B cell (primary cell): ENCODE results near the gene PPP1R14B. TPM values are rescaled to one million over a fixed set of nuclear protein-coding genes. Genes with fewer than 3 reads are reported as not detected.

Experiments
- ATAC-seq: fragments of 200-7000 bp; cut with Tn5 transposase; one replicate; pipeline ENCODE4 v1.10.0; 2021; ENCODE audit warnings: low read depth, mild to moderate bottlenecking, moderate number of reproducible peaks, moderate library complexity
- CTCF ChIA-PET: fragments of 350-600 bp; sonication (Branson Sonifier 250); formaldehyde crosslinking; loops from one replicate; lab custom pipeline; 2021; ENCODE audit warnings: antibody characterized with exemption, inconsistent platforms; lab: Charles Lee
- POLR2A ChIA-PET: fragments of 350-600 bp; sonication (Branson Sonifier 250); formaldehyde crosslinking; loops from one replicate; lab custom pipeline; 2021; ENCODE audit warnings: antibody characterized with exemption; lab: Charles Lee
- DNase-seq: peaks from one replicate; pipeline ENCODE4 v3.0.0; 2013
- H2AFZ ChIP-seq: 2 replicates; pipeline ENCODE4 v1.6.1; 2012; ENCODE audit warnings: mild to moderate bottlenecking, low read depth, low read length; ENCODE audit not compliant: insufficient read depth, poor library complexity, severe bottlenecking
- H3K27ac ChIP-seq, 2 donors: 1 replicate in 1 of 2; 2 replicates in 1 of 2; pipeline ENCODE4 v1.5.1; 2012 to 2013; ENCODE audit warnings: low read length in 2 of 2, mild to moderate bottlenecking in 2 of 2, moderate library complexity in 1 of 2
- H3K27me3 ChIP-seq, 4 experiments: fragments of 200-600 bp in 1 of 4; sonication (generic) in 1 of 4; replicated peaks in 1 of 4; 1 replicate in 2 of 4; 2 replicates in 2 of 4; pipeline versions ENCODE4 v1.6.1 to v1.7.0; 2013 to 2016; ENCODE audit warnings: low read length in 3 of 4, mild to moderate bottlenecking in 2 of 4, mixed read lengths in 1 of 4, moderate library complexity in 1 of 4; ENCODE audit not compliant: insufficient read depth in 4 of 4, control insufficient read depth in 3 of 4; ENCODE audit errors: control extremely low read depth in 1 of 4
- H3K36me3 ChIP-seq, 2 experiments: replicated peaks in 1 of 2; 1 replicate in 1 of 2; 2 replicates in 1 of 2; pipeline versions ENCODE4 v1.6.1 to v1.7.1; 2013; ENCODE audit warnings: low read length in 1 of 2; ENCODE audit not compliant: insufficient read depth in 2 of 2, control insufficient read depth in 1 of 2; ENCODE audit errors: control extremely low read depth in 1 of 2, extremely low read depth in 1 of 2
- H3K4me1 ChIP-seq, 2 donors: fragments of 200-600 bp in 1 of 2; sonication (generic) in 1 of 2; 1 replicate in 1 of 2; 2 replicates in 1 of 2; pipeline versions ENCODE4 v1.5.1 to v1.6.1; 2013 to 2017; ENCODE audit warnings: low read length in 2 of 2; ENCODE audit not compliant: control insufficient read depth in 2 of 2, insufficient read depth in 2 of 2
- H3K4me2 ChIP-seq: replicated peaks from 2 replicates; pipeline ENCODE3; 2012; ENCODE audit warnings: mild to moderate bottlenecking, low read depth, low read length; ENCODE audit not compliant: poor library complexity, severe bottlenecking
- H3K4me3 ChIP-seq, 5 experiments: fragments of 200-600 bp in 1 of 5; sonication (generic) in 1 of 5; 1 replicate in 3 of 5; 2 replicates in 2 of 5; pipeline versions ENCODE4 v1.5.1 to v1.7.0; 2011 to 2016; ENCODE audit warnings: low read length in 4 of 5, mild to moderate bottlenecking in 4 of 5, low read depth in 2 of 5, control low read depth in 1 of 5, moderate library complexity in 1 of 5; ENCODE audit not compliant: insufficient read depth in 1 of 5; ENCODE audit errors: control extremely low read depth in 1 of 5, extremely low read depth in 1 of 5
- H3K79me2 ChIP-seq: fragments of 200-600 bp; sonication (generic); one replicate; pipeline ENCODE4 v1.6.0; 2016; ENCODE audit warnings: low read length; ENCODE audit not compliant: control insufficient read depth, insufficient read depth
- H3K9ac ChIP-seq: fragments of 200-600 bp; sonication (generic); 2 replicates; pipeline ENCODE4 v1.6.1; 2017; ENCODE audit warnings: mild to moderate bottlenecking, low read length, moderate library complexity
- H3K9me3 ChIP-seq, 3 donors: one replicate each; pipeline versions ENCODE4 v1.6.1 to v1.7.1; 2013; ENCODE audit warnings: low read length in 2 of 3; ENCODE audit not compliant: control insufficient read depth in 2 of 3, insufficient read depth in 1 of 3; ENCODE audit errors: control extremely low read depth in 1 of 3
- H4K20me1 ChIP-seq: 2 replicates; pipeline ENCODE4 v1.6.0; 2012; ENCODE audit warnings: mild to moderate bottlenecking, low read length; ENCODE audit not compliant: insufficient read depth, control insufficient read depth, poor library complexity, severe bottlenecking
- H3K27ac Mint-ChIP-seq: one replicate; pipeline ENCODE4 v1.8.0; 2021; ENCODE audit warnings: mixed read lengths
- H3K27me3 Mint-ChIP-seq: one replicate; pipeline ENCODE4 v1.8.0; 2021; ENCODE audit warnings: mixed read lengths
- H3K4me1 Mint-ChIP-seq: one replicate; pipeline ENCODE4 v1.8.0; 2021; ENCODE audit warnings: mixed read lengths
- H3K4me3 Mint-ChIP-seq: one replicate; pipeline ENCODE4 v1.8.0; 2021; ENCODE audit warnings: mixed read lengths
- H3K9me3 Mint-ChIP-seq: one replicate; pipeline ENCODE4 v1.8.0; 2022; ENCODE audit warnings: mixed read lengths; ENCODE audit not compliant: insufficient read depth
- EZH2 ChIP-seq: IDR thresholded peaks from 2 replicates; pipeline ENCODE4 v1.6.1; 2012; ENCODE audit warnings: borderline replicate concordance, low read depth, mild to moderate bottlenecking, moderate library complexity, low read length; ENCODE audit not compliant: insufficient read depth, poor library complexity, severe bottlenecking
- WGBS: methylation state at CpG from one replicate; pipeline ENCODE4 v1.1.5; 2013; ENCODE audit warnings: missing lambda C conversion rate; ENCODE audit not compliant: insufficient coverage; 5-methylcytosine and 5-hydroxymethylcytosine counted together
- intact Hi-C: fragments of 100-400 bp; cut with micrococcal nuclease; formaldehyde crosslinking; loops from one replicate; pipeline ENCODE4 v1.10.0; 2022
- polyA plus RNA-seq: library from polyadenylated mRNA; depleted of rRNA; stranded (reverse); fragments of >200 nt; gene quantifications from 2 replicates; pipeline ENCODE4 v1.2.3, GENCODE V29; 2012
- total RNA-seq, 2 donors: library from RNA; stranded (reverse); fragments of 120-200 nt in 1 of 2; gene quantifications; 1 replicate in 1 of 2; 2 replicates in 1 of 2; pipeline versions ENCODE4 v1.2.3 to v1.2.4, GENCODE V29; 2013 to 2022
- TF ChIP-seq, protein P1 (sequence below): fragments of 200-600 bp; IDR thresholded peaks from one replicate; pipeline ENCODE4 v1.8.0; 2022; ENCODE audit warnings: antibody characterized with exemption, mild to moderate bottlenecking

The PPP1R14B gene
- total and polyA plus RNA-seq, 2 donors (not counting 1 experiment from before 2014, with no cell fraction given) = 41.2 to 51.0 TPM

DNA sequence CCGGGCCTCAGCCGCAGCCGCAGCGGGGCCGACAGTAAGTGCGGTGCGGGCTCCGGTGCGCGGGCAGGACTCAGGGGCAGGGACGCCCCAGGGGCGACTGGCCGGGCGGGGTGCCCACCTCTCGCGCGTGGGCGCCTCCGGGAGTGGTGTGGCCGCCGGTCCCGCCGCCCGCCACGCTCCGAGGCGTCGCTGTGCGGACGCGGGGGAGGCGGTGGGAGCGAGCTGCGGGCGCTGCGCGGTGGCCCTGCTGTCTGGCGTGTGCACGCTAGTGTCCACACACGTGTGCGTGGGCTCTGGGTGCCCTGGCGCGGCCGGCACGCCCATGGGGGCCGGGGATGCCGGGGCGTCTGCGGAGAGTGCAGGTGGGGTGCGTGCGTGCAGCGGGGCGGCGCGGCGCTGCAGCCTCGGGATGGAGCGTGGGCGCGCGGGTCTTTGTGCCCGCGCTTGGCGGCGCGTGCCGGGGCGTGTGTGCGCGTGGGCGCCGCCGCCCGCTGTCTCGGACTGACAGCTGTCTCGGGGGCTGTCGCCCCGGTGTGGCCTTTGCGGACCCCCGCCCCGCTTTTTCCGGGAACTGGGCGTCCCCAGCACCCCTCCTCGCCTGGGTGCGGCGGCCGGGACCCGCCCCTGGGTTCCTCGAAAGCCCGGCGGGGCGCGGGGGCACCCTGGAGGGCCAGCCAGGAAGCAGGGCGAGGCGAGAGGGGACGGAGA, 45.2 kb upstream of the PPP1R14B start:
- Histone ChIP-seq H3K4me2 (peak overlapping the region; percentile 89), H2AFZ (no peak overlapping the region), H3K27ac (no peak overlapping the region), H3K9ac (peak overlapping the region; percentile 43), H3K79me2 (peaks cover 3% of the 10 kb centered on the region), H3K36me3 (no peaks in the 10 kb centered on the region), H3K4me3 (peak overlapping the region in 3 of 5 experiments; percentile 32 to 54 (median 45)), H3K4me1 (peaks cover 8 to 24% of the 10 kb centered on the region in 2 donors), H3K27me3 (peaks cover 0 to 58% (median 42%) of the 10 kb centered on the region in 4 experiments), H4K20me1 (peaks cover 28% of the 10 kb centered on the region), H3K9me3 (peaks cover 0 to 13% (median 0%) of the 10 kb centered on the region in 3 donors)
- Mint-ChIP-seq H3K27ac (no peak overlapping the region), H3K9me3 (no peaks in the 10 kb centered on the region), H3K27me3 (peaks cover 38% of the 10 kb centered on the region), H3K4me3 (no peak overlapping the region), H3K4me1 (peaks cover 8% of the 10 kb centered on the region)
- TF ChIP-seq, protein P1, sequence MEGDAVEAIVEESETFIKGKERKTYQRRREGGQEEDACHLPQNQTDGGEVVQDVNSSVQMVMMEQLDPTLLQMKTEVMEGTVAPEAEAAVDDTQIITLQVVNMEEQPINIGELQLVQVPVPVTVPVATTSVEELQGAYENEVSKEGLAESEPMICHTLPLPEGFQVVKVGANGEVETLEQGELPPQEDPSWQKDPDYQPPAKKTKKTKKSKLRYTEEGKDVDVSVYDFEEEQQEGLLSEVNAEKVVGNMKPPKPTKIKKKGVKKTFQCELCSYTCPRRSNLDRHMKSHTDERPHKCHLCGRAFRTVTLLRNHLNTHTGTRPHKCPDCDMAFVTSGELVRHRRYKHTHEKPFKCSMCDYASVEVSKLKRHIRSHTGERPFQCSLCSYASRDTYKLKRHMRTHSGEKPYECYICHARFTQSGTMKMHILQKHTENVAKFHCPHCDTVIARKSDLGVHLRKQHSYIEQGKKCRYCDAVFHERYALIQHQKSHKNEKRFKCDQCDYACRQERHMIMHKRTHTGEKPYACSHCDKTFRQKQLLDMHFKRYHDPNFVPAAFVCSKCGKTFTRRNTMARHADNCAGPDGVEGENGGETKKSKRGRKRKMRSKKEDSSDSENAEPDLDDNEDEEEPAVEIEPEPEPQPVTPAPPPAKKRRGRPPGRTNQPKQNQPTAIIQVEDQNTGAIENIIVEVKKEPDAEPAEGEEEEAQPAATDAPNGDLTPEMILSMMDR = no peak
- peak; percentile 91 for TF ChIP-seq EZH2
- DNase-seq (peak; percentile 61), ATAC-seq (peak; percentile 35)
- POLR2A ChIA-PET = interaction anchor here (1.6 kb wide), 1 partner anchor 23 kb away, joined by 4 read pairs; no protein-coding TSS in a partner anchor
- intact Hi-C loops = no loop called here
- WGBS = 2% methylated on average over 96 of the region's 96 CpGs
- CTCF ChIA-PET = interaction anchor here (1.5 to 6.8 kb wide), 2 partner anchors 11 to 48 kb away, joined by 3 to 47 read pairs; partner anchors contain the start of gene CATSPERZ

DNA sequence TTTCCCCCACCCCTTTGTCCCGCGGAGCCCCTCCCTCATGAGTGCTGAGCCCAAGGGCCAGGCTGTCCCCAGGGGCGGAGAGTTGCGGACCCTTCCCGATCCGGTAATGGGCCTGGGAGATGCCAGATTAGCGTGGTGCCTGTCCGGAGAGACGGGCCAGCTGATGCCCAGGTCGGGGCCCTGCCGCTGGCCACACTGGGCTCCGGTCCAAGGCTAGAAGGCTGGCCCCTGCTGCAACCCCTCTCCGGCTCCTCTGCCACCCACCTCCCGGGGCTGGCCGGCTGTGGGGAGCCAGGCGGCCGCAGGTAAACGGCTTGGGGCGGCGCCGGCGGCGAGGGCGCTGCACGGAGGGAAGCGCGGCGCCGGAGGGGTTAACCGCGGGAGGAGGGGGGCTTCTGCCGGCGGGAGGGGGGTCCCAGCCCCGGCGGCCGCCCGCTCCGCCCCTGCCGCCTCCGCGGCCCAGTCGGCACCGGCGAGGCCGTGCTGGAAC, 44.6 kb upstream of the PPP1R14B start, which contains the start of gene KCNK4:
Gene KCNK4, plus strand, starts transcription at position 41 of the 490 bp plus-strand sequence. CDS start 1,717 bp downstream, outside the sequence.
- no peak for TF ChIP-seq EZH2
- TF ChIP-seq, protein P1 = no peak
- DNase-seq (peak; percentile 49), ATAC-seq (no peak)
- Histone ChIP-seq H3K4me2 (peak within 1 kb of the TSS; percentile 89), H3K27me3 (peaks cover 0 to 52% (median 36%) of the 10 kb centered on the region in 4 experiments), H4K20me1 (peaks cover 32% of the 10 kb centered on the region), H3K4me3 (peak within 1 kb of the TSS in 3 of 5 experiments; percentile 32 to 54 (median 45)), H3K9ac (peak within 1 kb of the TSS; percentile 43), H3K27ac (no peak within 1 kb of the TSS), H3K36me3 (no peaks in the 10 kb centered on the region), H3K9me3 (peaks cover 0 to 11% (median 0%) of the 10 kb centered on the region in 3 donors), H3K79me2 (peaks cover 9% of the 10 kb centered on the region), H3K4me1 (peaks cover 10 to 27% of the 10 kb centered on the region in 2 donors), H2AFZ (no peak within 1 kb of the TSS)
- peaks cover 14% of the 10 kb centered on the region for H3K4me1 Mint-ChIP-seq
- intact Hi-C loops = no loop called here
- peaks cover 34% of the 10 kb centered on the region for H3K27me3 Mint-ChIP-seq
- ChIA-PET POLR2A (no interaction called here), CTCF (interaction anchor here (6.8 kb wide), 1 partner anchor 11 kb away, joined by 47 read pairs; the partner anchor contains the start of gene CATSPERZ)
- WGBS = 12% methylated on average over 45 of the region's 45 CpGs
- H3K27ac Mint-ChIP-seq = no peak within 1 kb of the TSS
- H3K4me3 Mint-ChIP-seq = peak within 1 kb of the TSS; percentile 82
- H3K9me3 Mint-ChIP-seq = no peaks in the 10 kb centered on the region
